Right lobe of liver (tissue), 4 donors: ENCODE data around the gene MYMK.

Experiments used
- POLR2A ChIP-seq: fragments of 450-650 bp; IDR thresholded peaks from one replicate; pipeline ENCODE4 v1.6.1; 2017; ENCODE audit warnings: antibody characterized with exemption, mild to moderate bottlenecking
- TF ChIP-seq, protein P1 (sequence below), 4 donors: fragments of 200-600 bp in 3 of 4; fragments of 450-650 bp in 1 of 4; IDR thresholded peaks; one replicate each; pipeline versions ENCODE4 v1.5.1 to v1.8.0; 2016 to 2022; ENCODE audit warnings: antibody characterized with exemption in 4 of 4, mild to moderate bottlenecking in 2 of 4
- donor health status: DM: no; HTN: no; CAD: no.
- donor health status: DM: no; HTN: no; CAD: no.
- donor health status: DM: no; HTN: yes; CAD: no.

DNA sequence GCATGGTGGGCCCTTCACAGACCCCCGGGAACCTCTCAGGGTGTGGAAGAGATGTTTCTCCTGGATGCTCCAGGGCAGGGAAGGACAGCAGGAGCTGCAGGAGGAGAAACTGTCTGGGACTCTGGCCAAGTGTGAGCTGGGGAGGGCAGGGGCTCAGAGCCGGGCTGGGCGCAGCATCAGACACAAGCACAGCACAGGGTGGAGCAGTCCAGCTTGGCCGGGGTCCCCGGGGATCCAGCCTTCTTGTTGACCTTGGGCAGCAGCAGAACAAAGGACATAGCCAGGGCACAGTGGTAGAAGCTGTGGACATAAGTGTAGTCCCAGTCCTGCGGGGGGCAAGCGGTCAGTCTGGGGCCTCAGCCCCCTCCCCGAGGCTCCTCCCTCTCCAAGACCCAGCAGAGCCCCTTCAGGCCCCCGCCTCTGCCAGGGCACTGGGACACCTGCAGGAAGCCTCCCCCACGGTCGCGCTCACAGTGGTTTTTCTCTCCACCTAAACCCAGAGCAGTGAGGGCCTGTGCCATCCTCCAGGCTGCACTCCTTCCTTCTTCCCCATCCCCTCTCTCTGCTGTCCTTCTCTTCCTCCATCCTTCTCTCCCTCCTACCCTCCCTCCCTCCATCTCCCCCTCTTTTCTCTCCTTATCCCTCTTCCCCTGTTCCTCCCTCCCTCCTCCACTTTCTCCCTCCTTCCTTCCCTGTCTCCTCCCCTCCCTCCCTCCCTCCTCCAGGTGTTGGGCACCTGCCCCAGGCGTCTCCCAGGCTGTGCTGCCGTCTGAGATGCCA, 10.1 kb downstream of the MYMK start:
- TF ChIP-seq POLR2A: no peak
- TF ChIP-seq, protein P1, sequence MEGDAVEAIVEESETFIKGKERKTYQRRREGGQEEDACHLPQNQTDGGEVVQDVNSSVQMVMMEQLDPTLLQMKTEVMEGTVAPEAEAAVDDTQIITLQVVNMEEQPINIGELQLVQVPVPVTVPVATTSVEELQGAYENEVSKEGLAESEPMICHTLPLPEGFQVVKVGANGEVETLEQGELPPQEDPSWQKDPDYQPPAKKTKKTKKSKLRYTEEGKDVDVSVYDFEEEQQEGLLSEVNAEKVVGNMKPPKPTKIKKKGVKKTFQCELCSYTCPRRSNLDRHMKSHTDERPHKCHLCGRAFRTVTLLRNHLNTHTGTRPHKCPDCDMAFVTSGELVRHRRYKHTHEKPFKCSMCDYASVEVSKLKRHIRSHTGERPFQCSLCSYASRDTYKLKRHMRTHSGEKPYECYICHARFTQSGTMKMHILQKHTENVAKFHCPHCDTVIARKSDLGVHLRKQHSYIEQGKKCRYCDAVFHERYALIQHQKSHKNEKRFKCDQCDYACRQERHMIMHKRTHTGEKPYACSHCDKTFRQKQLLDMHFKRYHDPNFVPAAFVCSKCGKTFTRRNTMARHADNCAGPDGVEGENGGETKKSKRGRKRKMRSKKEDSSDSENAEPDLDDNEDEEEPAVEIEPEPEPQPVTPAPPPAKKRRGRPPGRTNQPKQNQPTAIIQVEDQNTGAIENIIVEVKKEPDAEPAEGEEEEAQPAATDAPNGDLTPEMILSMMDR (IDR thresholded peaks at IDR 0.05): no peak
